ENCODE results near the gene SLC25A4.

DNA sequence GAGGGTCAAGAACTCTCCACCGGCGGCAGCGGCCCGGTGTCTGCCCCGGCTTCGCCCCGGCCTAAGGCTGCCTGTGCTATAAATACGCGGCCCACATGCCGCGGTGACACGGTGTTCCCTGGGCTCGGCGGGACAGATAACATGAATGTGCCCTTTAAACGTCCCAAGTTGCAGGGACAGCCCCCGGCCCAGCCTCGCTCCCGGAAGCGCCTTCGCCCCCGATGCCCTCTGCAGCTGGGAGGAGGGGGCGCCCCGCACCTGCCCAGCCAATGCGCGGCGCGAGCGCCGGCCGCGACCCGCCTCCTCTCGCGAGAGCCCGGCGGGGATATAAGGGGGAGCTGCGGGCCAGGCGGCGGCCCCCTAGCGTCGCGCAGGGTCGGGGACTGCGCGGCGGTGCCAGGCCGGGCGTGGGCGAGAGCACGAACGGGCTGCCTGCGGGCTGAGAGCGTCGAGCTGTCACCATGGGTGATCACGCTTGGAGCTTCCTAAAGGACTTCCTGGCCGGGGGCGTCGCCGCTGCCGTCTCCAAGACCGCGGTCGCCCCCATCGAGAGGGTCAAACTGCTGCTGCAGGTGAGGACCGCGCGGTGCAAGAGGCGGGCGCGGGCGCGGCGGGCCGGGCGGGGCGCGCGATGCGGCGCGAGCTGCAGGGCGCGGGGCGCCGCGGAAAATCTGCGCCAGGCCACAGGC lies at the start of gene SLC25A4:
- TF ChIP-seq ZNF274 (IDR thresholded peaks at IDR 0.05; ENCODE audit: low read depth, low read length) (no peak), YY1 (IDR thresholded peaks at IDR 0.05; ENCODE audit: insufficient read depth, insufficient read length) (no peak), SUZ12 (IDR thresholded peaks at IDR 0.05; ENCODE audit: extremely low read depth, insufficient read depth, insufficient read length) (no peak)
